GM23338 (cell line): ENCODE results near the gene DISP3. TPM values are rescaled to one million over a fixed set of nuclear protein-coding genes. Genes with fewer than 3 reads are reported as not detected.

Experiments used
- ATAC-seq: fragments of 200-7000 bp; cut with Tn5 transposase; 3 replicates; pipeline ENCODE4 v1.9.1; 2020
- DNase-seq: peaks from one replicate; pipeline ENCODE4 v3.0.0-alpha.2; 2015; ENCODE audit warnings: low spot score
- H2AFZ ChIP-seq: fragments of 200-600 bp; sonication (generic); 2 replicates; pipeline ENCODE4 v1.8.0; 2016; ENCODE audit warnings: antibody characterized with exemption, mild to moderate bottlenecking, moderate library complexity
- H3F3A ChIP-seq: fragments of 200-600 bp; sonication (generic); replicated peaks from 2 replicates; pipeline ENCODE4 v1.8.0; 2017; ENCODE audit warnings: antibody characterized with exemption, mixed run types, low read depth
- H3K27ac ChIP-seq: fragments of 200-600 bp; sonication (generic); 2 replicates; pipeline ENCODE4 v1.6.1; 2016; ENCODE audit warnings: low read depth
- H3K27me3 ChIP-seq: fragments of 200-600 bp; sonication (generic); 2 replicates; pipeline ENCODE4 v1.8.0; 2016; ENCODE audit warnings: mild to moderate bottlenecking, mixed run types, moderate library complexity; ENCODE audit not compliant: insufficient read depth
- H3K36me3 ChIP-seq: fragments of 200-600 bp; sonication (generic); 2 replicates; pipeline ENCODE4 v1.8.0; 2016; ENCODE audit warnings: mild to moderate bottlenecking; ENCODE audit not compliant: insufficient read depth
- H3K4me1 ChIP-seq: fragments of 200-600 bp; sonication (generic); 2 replicates; pipeline ENCODE4 v1.8.0; 2016; ENCODE audit warnings: mild to moderate bottlenecking, moderate library complexity; ENCODE audit not compliant: insufficient read depth
- H3K4me2 ChIP-seq: fragments of 200-600 bp; sonication (generic); 2 replicates; pipeline ENCODE4 v1.7.1; 2017; ENCODE audit warnings: mixed run types
- H3K4me3 ChIP-seq: fragments of 200-600 bp; sonication (generic); 2 replicates; pipeline ENCODE4 v1.6.1; 2016; ENCODE audit warnings: mixed run types
- H3K79me2 ChIP-seq: fragments of 200-600 bp; sonication (generic); replicated peaks from 2 replicates; pipeline ENCODE4 v1.8.0; 2017; ENCODE audit warnings: mild to moderate bottlenecking; ENCODE audit not compliant: insufficient read depth
- H3K9me2 ChIP-seq: fragments of 200-600 bp; sonication (generic); 2 replicates; pipeline ENCODE4 v1.8.0; 2017; ENCODE audit not compliant: insufficient read depth
- H4K20me1 ChIP-seq: fragments of 200-600 bp; sonication (generic); replicated peaks from 2 replicates; pipeline ENCODE4 v1.8.0; 2017; ENCODE audit warnings: mild to moderate bottlenecking; ENCODE audit not compliant: insufficient read depth
- H3K27ac Mint-ChIP-seq: 2 replicates; pipeline ENCODE4 v1.8.0; 2020; ENCODE audit warnings: inconsistent platforms, mild to moderate bottlenecking, moderate library complexity, mixed read lengths
- H3K27me3 Mint-ChIP-seq: 3 replicates; pipeline ENCODE4 v1.8.0; 2022; ENCODE audit warnings: low read depth, mild to moderate bottlenecking, moderate library complexity, mixed read lengths, inconsistent platforms; ENCODE audit not compliant: insufficient read depth, poor library complexity
- H3K36me3 Mint-ChIP-seq: 3 replicates; pipeline ENCODE4 v1.8.0; 2021; ENCODE audit warnings: low read depth, mild to moderate bottlenecking, inconsistent platforms, moderate library complexity, mixed read lengths
- H3K4me1 Mint-ChIP-seq: 3 replicates; pipeline ENCODE4 v1.8.0; 2020; ENCODE audit warnings: mild to moderate bottlenecking, inconsistent platforms, mixed read lengths
- H3K4me3 Mint-ChIP-seq: 3 replicates; pipeline ENCODE4 v1.8.0; 2021; ENCODE audit warnings: moderate library complexity, mild to moderate bottlenecking, inconsistent platforms, mixed read lengths
- H3K9me3 Mint-ChIP-seq: 3 replicates; pipeline ENCODE4 v1.8.0; 2020; ENCODE audit warnings: moderate library complexity, mild to moderate bottlenecking, inconsistent platforms, mixed read lengths
- CREB1 ChIP-seq: fragments of 250-450 bp; sonication (Bioruptor Pico); IDR thresholded peaks from 2 replicates; pipeline ENCODE4 v1.5.0; 2020; ENCODE audit warnings: low read depth, mild to moderate bottlenecking, moderate library complexity
- EZH2 ChIP-seq: fragments of 200-600 bp; sonication (generic); IDR thresholded peaks from one replicate; pipeline ENCODE4 v1.8.0; 2017; ENCODE audit warnings: antibody characterized with exemption, mild to moderate bottlenecking, low read depth; ENCODE audit not compliant: unreplicated experiment
- EZH2phosphoT487 ChIP-seq: fragments of 200-600 bp; sonication (generic); IDR thresholded peaks from one replicate; pipeline ENCODE4 v1.8.1; 2018; ENCODE audit warnings: antibody characterized with exemption; ENCODE audit not compliant: unreplicated experiment
- JUNB ChIP-seq: IDR thresholded peaks from one replicate; pipeline ENCODE4 v1.6.1; 2016; ENCODE audit warnings: antibody characterized with exemption; ENCODE audit not compliant: unreplicated experiment
- NANOG ChIP-seq: IDR thresholded peaks from 2 replicates; pipeline ENCODE4 v1.6.1; 2016; ENCODE audit warnings: antibody characterized with exemption, borderline replicate concordance
- POLR2AphosphoS5 ChIP-seq: IDR thresholded peaks from 2 replicates; pipeline ENCODE4 v1.6.1; 2016; ENCODE audit warnings: antibody characterized with exemption, low read depth
- REST ChIP-seq: IDR thresholded peaks from one replicate; pipeline ENCODE4 v1.6.1; 2018; ENCODE audit warnings: antibody characterized with exemption; ENCODE audit not compliant: unreplicated experiment
- STAT1 ChIP-seq: IDR thresholded peaks from one replicate; pipeline ENCODE4 v1.6.1; 2016; ENCODE audit warnings: antibody characterized with exemption; ENCODE audit not compliant: unreplicated experiment
- ZNF114 ChIP-seq: fragments of 250-450 bp; sonication (Bioruptor Pico); IDR thresholded peaks from 2 replicates; pipeline ENCODE4 v1.5.0; 2020; ENCODE audit warnings: mild to moderate bottlenecking, moderate library complexity
- ZNF331 ChIP-seq: fragments of 250-450 bp; sonication (Bioruptor Pico); IDR thresholded peaks from 2 replicates; pipeline ENCODE4 v1.5.0; 2020; ENCODE audit warnings: low read depth, mild to moderate bottlenecking, moderate library complexity
- polyA plus RNA-seq: library from polyadenylated mRNA; unstranded; fragments of >200 nt; fragmentation: Nextera tagmentation; extraction: Ambion mirVana; gene quantifications from 2 replicates; pipeline ENCODE4 v1.2.1, GENCODE V29; 2016
- total RNA-seq: library from RNA; depleted of rRNA; stranded (reverse); fragments of >200 nt; shearing (Covaris generic); gene quantifications from 2 replicates; pipeline ENCODE4 v1.2.3, GENCODE V29; 2014
- TF ChIP-seq, protein P1 (sequence below): IDR thresholded peaks from 2 replicates; pipeline ENCODE4 v1.6.1; 2016; ENCODE audit warnings: antibody characterized with exemption
- TF ChIP-seq, protein P2 (sequence below), 2 experiments: fragments of 200-600 bp in 1 of 2; sonication (generic) in 1 of 2; conservative IDR thresholded peaks; 2 replicates each; pipeline versions ENCODE4 v1.5.1 to v1.6.1; 2016 to 2017; ENCODE audit warnings: antibody characterized with exemption in 2 of 2, low read depth in 2 of 2, mild to moderate bottlenecking in 2 of 2, moderate library complexity in 1 of 2
- TF ChIP-seq, protein P3 (sequence below): fragments of 250-450 bp; sonication (Bioruptor Pico); IDR thresholded peaks from 2 replicates; pipeline ENCODE4 v1.5.0; 2020; ENCODE audit warnings: mild to moderate bottlenecking, moderate library complexity

The DISP3 gene
- total and polyA plus RNA-seq, 2 experiments from 2014 or later, result 3.2 to 11.1 TPM

DNA sequence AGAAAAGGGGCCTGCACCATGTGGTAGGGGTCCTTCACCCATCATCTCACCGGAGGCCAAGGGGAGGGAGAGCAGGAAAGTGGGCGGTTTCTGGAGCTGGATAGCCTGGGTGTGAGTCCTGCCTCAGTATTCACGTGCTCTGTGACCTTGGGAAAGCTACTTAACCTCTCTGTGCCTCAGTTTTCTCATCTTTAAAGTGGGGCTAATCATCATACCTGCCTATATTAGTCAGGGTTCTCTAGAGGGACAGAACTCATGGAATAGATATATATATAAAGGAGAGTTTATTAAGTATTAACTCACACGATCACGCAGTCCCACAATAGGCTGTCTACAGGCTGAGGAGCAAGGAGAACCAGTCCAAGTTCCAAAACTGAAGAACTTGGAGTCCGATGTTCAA lies 96.6 kb downstream of the DISP3 start:
- no peak overlapping the region for H3K4me3 Mint-ChIP-seq
- Histone ChIP-seq H3K27ac (no peak overlapping the region), H3K27me3 (no peaks in the 10 kb centered on the region), H4K20me1 (no peaks in the 10 kb centered on the region), H2AFZ (no peak overlapping the region), H3K9me2 (no peaks in the 10 kb centered on the region), H3K36me3 (no peaks in the 10 kb centered on the region), H3K79me2 (no peaks in the 10 kb centered on the region), H3F3A (0 out of 2 replicates have a peak, but pooled peaks cover 3% of the 10 kb centered on the region), H3K4me1 (no peaks in the 10 kb centered on the region), H3K4me3 (no peak overlapping the region), H3K4me2 (no peak overlapping the region)
- ATAC-seq (no peak), DNase-seq (no peak)
- peaks cover 8% of the 10 kb centered on the region for H3K27me3 Mint-ChIP-seq
- no peaks in the 10 kb centered on the region for H3K9me3 Mint-ChIP-seq
- H3K27ac Mint-ChIP-seq, result no peak overlapping the region
- TF ChIP-seq, protein P1, sequence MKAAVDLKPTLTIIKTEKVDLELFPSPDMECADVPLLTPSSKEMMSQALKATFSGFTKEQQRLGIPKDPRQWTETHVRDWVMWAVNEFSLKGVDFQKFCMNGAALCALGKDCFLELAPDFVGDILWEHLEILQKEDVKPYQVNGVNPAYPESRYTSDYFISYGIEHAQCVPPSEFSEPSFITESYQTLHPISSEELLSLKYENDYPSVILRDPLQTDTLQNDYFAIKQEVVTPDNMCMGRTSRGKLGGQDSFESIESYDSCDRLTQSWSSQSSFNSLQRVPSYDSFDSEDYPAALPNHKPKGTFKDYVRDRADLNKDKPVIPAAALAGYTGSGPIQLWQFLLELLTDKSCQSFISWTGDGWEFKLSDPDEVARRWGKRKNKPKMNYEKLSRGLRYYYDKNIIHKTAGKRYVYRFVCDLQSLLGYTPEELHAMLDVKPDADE, result no peak
- TF ChIP-seq, protein P2, sequence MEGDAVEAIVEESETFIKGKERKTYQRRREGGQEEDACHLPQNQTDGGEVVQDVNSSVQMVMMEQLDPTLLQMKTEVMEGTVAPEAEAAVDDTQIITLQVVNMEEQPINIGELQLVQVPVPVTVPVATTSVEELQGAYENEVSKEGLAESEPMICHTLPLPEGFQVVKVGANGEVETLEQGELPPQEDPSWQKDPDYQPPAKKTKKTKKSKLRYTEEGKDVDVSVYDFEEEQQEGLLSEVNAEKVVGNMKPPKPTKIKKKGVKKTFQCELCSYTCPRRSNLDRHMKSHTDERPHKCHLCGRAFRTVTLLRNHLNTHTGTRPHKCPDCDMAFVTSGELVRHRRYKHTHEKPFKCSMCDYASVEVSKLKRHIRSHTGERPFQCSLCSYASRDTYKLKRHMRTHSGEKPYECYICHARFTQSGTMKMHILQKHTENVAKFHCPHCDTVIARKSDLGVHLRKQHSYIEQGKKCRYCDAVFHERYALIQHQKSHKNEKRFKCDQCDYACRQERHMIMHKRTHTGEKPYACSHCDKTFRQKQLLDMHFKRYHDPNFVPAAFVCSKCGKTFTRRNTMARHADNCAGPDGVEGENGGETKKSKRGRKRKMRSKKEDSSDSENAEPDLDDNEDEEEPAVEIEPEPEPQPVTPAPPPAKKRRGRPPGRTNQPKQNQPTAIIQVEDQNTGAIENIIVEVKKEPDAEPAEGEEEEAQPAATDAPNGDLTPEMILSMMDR (conservative IDR thresholded peaks at IDR 0.05; ENCODE audit: low read depth in 2 of 2), result no peak
- TF ChIP-seq STAT1 (no peak), EZH2 (no peak), CREB1 (CRISPR knock-in tag) (no peak), ZNF331 (CRISPR knock-in tag) (no peak), ZNF114 (CRISPR knock-in tag) (no peak), POLR2AphosphoS5 (no peak), NANOG (no peak), JUNB (no peak), REST (no peak), EZH2phosphoT487 (no peak)
- TF ChIP-seq, protein P3, sequence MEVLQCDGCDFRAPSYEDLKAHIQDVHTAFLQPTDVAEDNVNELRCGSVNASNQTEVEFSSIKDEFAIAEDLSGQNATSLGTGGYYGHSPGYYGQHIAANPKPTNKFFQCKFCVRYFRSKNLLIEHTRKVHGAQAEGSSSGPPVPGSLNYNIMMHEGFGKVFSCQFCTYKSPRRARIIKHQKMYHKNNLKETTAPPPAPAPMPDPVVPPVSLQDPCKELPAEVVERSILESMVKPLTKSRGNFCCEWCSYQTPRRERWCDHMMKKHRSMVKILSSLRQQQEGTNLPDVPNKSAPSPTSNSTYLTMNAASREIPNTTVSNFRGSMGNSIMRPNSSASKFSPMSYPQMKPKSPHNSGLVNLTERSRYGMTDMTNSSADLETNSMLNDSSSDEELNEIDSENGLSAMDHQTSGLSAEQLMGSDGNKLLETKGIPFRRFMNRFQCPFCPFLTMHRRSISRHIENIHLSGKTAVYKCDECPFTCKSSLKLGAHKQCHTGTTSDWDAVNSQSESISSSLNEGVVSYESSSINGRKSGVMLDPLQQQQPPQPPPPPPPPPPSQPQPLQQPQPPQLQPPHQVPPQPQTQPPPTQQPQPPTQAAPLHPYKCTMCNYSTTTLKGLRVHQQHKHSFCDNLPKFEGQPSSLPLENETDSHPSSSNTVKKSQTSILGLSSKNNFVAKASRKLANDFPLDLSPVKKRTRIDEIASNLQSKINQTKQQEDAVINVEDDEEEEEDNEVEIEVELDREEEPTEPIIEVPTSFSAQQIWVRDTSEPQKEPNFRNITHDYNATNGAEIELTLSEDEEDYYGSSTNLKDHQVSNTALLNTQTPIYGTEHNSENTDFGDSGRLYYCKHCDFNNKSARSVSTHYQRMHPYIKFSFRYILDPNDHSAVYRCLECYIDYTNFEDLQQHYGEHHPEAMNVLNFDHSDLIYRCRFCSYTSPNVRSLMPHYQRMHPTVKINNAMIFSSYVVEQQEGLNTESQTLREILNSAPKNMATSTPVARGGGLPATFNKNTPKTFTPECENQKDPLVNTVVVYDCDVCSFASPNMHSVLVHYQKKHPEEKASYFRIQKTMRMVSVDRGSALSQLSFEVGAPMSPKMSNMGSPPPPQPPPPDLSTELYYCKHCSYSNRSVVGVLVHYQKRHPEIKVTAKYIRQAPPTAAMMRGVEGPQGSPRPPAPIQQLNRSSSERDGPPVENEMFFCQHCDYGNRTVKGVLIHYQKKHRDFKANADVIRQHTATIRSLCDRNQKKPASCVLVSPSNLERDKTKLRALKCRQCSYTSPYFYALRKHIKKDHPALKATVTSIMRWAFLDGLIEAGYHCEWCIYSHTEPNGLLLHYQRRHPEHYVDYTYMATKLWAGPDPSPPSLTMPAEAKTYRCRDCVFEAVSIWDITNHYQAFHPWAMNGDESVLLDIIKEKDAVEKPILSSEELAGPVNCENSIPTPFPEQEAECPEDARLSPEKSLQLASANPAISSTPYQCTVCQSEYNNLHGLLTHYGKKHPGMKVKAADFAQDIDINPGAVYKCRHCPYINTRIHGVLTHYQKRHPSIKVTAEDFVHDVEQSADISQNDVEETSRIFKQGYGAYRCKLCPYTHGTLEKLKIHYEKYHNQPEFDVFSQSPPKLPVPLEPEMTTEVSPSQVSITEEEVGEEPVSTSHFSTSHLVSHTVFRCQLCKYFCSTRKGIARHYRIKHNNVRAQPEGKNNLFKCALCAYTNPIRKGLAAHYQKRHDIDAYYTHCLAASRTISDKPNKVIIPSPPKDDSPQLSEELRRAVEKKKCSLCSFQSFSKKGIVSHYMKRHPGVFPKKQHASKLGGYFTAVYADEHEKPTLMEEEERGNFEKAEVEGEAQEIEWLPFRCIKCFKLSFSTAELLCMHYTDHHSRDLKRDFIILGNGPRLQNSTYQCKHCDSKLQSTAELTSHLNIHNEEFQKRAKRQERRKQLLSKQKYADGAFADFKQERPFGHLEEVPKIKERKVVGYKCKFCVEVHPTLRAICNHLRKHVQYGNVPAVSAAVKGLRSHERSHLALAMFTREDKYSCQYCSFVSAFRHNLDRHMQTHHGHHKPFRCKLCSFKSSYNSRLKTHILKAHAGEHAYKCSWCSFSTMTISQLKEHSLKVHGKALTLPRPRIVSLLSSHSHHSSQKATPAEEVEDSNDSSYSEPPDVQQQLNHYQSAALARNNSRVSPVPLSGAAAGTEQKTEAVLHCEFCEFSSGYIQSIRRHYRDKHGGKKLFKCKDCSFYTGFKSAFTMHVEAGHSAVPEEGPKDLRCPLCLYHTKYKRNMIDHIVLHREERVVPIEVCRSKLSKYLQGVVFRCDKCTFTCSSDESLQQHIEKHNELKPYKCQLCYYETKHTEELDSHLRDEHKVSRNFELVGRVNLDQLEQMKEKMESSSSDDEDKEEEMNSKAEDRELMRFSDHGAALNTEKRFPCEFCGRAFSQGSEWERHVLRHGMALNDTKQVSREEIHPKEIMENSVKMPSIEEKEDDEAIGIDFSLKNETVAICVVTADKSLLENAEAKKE (CRISPR knock-in tag), result no peak
- H3K4me1 Mint-ChIP-seq, result peaks cover 5% of the 10 kb centered on the region
- H3K36me3 Mint-ChIP-seq, result no peaks in the 10 kb centered on the region
